ENCODE data around the gene ZNF2. TPM values are rescaled to one million over a fixed set of nuclear protein-coding genes. Genes with fewer than 3 reads are reported as not detected.
"Not testable (repeated sequence)": the region's sequence is repeated elsewhere in the genome, so short reads cannot be mapped to it uniquely, and the experiment has no call there.

ZNF2 gene
- total RNA-seq, 1 experiment from 2014 or later = 3.8 TPM

- H3K4me3 ChIP-seq (ENCODE audit: low read length) = no peak overlapping the region
- no peaks in the 10 kb centered on the region for H4K20me1 ChIP-seq (ENCODE audit: insufficient read depth, low read depth, low read length)
- no peaks in the 10 kb centered on the region for H3K4me1 ChIP-seq (ENCODE audit: low read length)
- H3K27ac ChIP-seq (ENCODE audit: low read length) = no peak overlapping the region
- no peak for DNase-seq
- no peak overlapping the region for H3K4me2 ChIP-seq (ENCODE audit: low read depth, low read length, poor library complexity, severe bottlenecking)
- no peaks in the 10 kb centered on the region for H3K79me2 ChIP-seq (ENCODE audit: low read length)
- H3K27me3 ChIP-seq (ENCODE audit: low read length) = no peaks in the 10 kb centered on the region
- H3K9me2 ChIP-seq (replicated peaks; ENCODE audit: insufficient read depth, low read length) = no peaks in the 10 kb centered on the region
- H2AFZ ChIP-seq (ENCODE audit: low read length) = no peak overlapping the region
- peaks cover 28% of the 10 kb centered on the region for H3K36me3 ChIP-seq (ENCODE audit: insufficient read depth, low read length)
- H3K9me3 ChIP-seq (ENCODE audit: low read length) = no peaks in the 10 kb centered on the region
- H3K9ac ChIP-seq (ENCODE audit: low read length) = no peak overlapping the region
Observed at GRCh38 chr2:95181774-95182173, 16.2 kb downstream of the ZNF2 start.

- H3K4me2 ChIP-seq (ENCODE audit: low read depth, low read length, poor library complexity, severe bottlenecking) = no peak overlapping the region
- H4K20me1 ChIP-seq (ENCODE audit: insufficient read depth, low read depth, low read length) = no peaks in the 10 kb centered on the region
- no peak overlapping the region for H3K27ac ChIP-seq (ENCODE audit: low read length)
- no peak overlapping the region for H3K9ac ChIP-seq (ENCODE audit: low read length)
- no peaks in the 10 kb centered on the region for H3K9me2 ChIP-seq (replicated peaks; ENCODE audit: insufficient read depth, low read length)
- no peak for DNase-seq
- H2AFZ ChIP-seq (ENCODE audit: low read length) = no peak overlapping the region
- H3K27me3 ChIP-seq (ENCODE audit: low read length) = no peaks in the 10 kb centered on the region
- peaks cover 25% of the 10 kb centered on the region for H3K36me3 ChIP-seq (ENCODE audit: insufficient read depth, low read length)
- H3K4me1 ChIP-seq (ENCODE audit: low read length) = no peaks in the 10 kb centered on the region
- H3K4me3 ChIP-seq (ENCODE audit: low read length) = no peak overlapping the region
- H3K9me3 ChIP-seq (ENCODE audit: low read length) = no peaks in the 10 kb centered on the region
- no peaks in the 10 kb centered on the region for H3K79me2 ChIP-seq (ENCODE audit: low read length)
Observed at GRCh38 chr2:95185197-95185596, 19.6 kb downstream of the ZNF2 start.

DNA sequence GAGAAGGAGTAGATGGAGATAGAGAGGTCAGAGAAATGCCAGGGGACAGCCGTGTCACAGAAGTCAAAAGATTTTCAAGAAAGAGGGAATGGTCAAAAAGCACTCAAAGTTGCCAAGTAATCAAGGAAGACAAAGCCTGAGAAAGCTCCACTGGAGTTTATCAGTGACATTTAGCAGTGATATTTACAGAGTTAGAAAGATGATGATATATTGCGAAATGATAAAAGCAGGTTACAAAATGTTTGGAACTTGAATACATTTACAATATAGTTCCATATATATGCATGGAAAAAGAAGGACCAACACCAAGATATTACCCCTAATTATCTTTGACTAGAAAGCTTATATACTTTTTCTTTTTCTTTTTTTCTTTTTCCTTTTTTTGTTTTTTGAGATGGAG, 20.4 kb downstream of the ZNF2 start:
- H3K9ac ChIP-seq (ENCODE audit: low read length) = no peak overlapping the region
- no peak overlapping the region for H3K27ac ChIP-seq (ENCODE audit: low read length)
- DNase-seq = no peak
- no peak overlapping the region for H2AFZ ChIP-seq (ENCODE audit: low read length)
- H3K79me2 ChIP-seq (ENCODE audit: low read length) = no peaks in the 10 kb centered on the region
- H3K4me1 ChIP-seq (ENCODE audit: low read length) = no peaks in the 10 kb centered on the region
- no peaks in the 10 kb centered on the region for H3K27me3 ChIP-seq (ENCODE audit: low read length)
- no peaks in the 10 kb centered on the region for H3K9me2 ChIP-seq (replicated peaks; ENCODE audit: insufficient read depth, low read length)
- H3K4me2 ChIP-seq (ENCODE audit: low read depth, low read length, poor library complexity, severe bottlenecking) = no peak overlapping the region
- peaks cover 17% of the 10 kb centered on the region for H3K36me3 ChIP-seq (ENCODE audit: insufficient read depth, low read length)
- H4K20me1 ChIP-seq (ENCODE audit: insufficient read depth, low read depth, low read length) = no peaks in the 10 kb centered on the region
- H3K9me3 ChIP-seq (ENCODE audit: low read length) = no peaks in the 10 kb centered on the region
- no peak overlapping the region for H3K4me3 ChIP-seq (ENCODE audit: low read length)

- H3K36me3 ChIP-seq (ENCODE audit: insufficient read depth, low read length); H3K9me2 ChIP-seq (replicated peaks; ENCODE audit: insufficient read depth, low read length); H3K27me3 ChIP-seq (ENCODE audit: low read length); H3K4me2 ChIP-seq (ENCODE audit: low read depth, low read length, poor library complexity, severe bottlenecking); H2AFZ ChIP-seq (ENCODE audit: low read length); H3K4me3 ChIP-seq (ENCODE audit: low read length); H3K9ac ChIP-seq (ENCODE audit: low read length); H3K27ac ChIP-seq (ENCODE audit: low read length); H3K4me1 ChIP-seq (ENCODE audit: low read length); H3K79me2 ChIP-seq (ENCODE audit: low read length); H4K20me1 ChIP-seq (ENCODE audit: insufficient read depth, low read depth, low read length); H3K9me3 ChIP-seq (ENCODE audit: low read length): not testable (repeated sequence)
- DNase-seq = peak; percentile 60
Observed at GRCh38 chr2:95192956-95193355, 27.3 kb downstream of the ZNF2 start.

GRCh38 chr2:95203911-95204310, 38.3 kb downstream of the ZNF2 start:
- no peaks in the 10 kb centered on the region for H3K36me3 ChIP-seq (ENCODE audit: insufficient read depth, low read length)
- no peak overlapping the region for H3K4me3 ChIP-seq (ENCODE audit: low read length)
- H2AFZ ChIP-seq (ENCODE audit: low read length) = no peak overlapping the region
- H4K20me1 ChIP-seq (ENCODE audit: insufficient read depth, low read depth, low read length) = no peaks in the 10 kb centered on the region
- no peaks in the 10 kb centered on the region for H3K27me3 ChIP-seq (ENCODE audit: low read length)
- H3K9ac ChIP-seq (ENCODE audit: low read length) = no peak overlapping the region
- H3K9me3 ChIP-seq (ENCODE audit: low read length) = no peaks in the 10 kb centered on the region
- H3K4me1 ChIP-seq (ENCODE audit: low read length) = peaks cover 14% of the 10 kb centered on the region
- H3K27ac ChIP-seq (ENCODE audit: low read length) = no peak overlapping the region
- no peaks in the 10 kb centered on the region for H3K79me2 ChIP-seq (ENCODE audit: low read length)
- no peak for DNase-seq
- H3K4me2 ChIP-seq (ENCODE audit: low read depth, low read length, poor library complexity, severe bottlenecking) = no peak overlapping the region
- H3K9me2 ChIP-seq (replicated peaks; ENCODE audit: insufficient read depth, low read length) = no peaks in the 10 kb centered on the region

GRCh38 chr2:95204396-95204795, 38.8 kb downstream of the ZNF2 start:
- Histone ChIP-seq H3K4me3 (ENCODE audit: low read length) (no peak overlapping the region), H3K36me3 (ENCODE audit: insufficient read depth, low read length) (no peaks in the 10 kb centered on the region), H4K20me1 (ENCODE audit: insufficient read depth, low read depth, low read length) (no peaks in the 10 kb centered on the region), H3K9me3 (ENCODE audit: low read length) (no peaks in the 10 kb centered on the region), H3K9ac (ENCODE audit: low read length) (no peak overlapping the region), H3K4me1 (ENCODE audit: low read length) (peaks cover 14% of the 10 kb centered on the region), H2AFZ (ENCODE audit: low read length) (no peak overlapping the region), H3K27ac (ENCODE audit: low read length) (no peak overlapping the region), H3K9me2 (replicated peaks; ENCODE audit: insufficient read depth, low read length) (no peaks in the 10 kb centered on the region), H3K79me2 (ENCODE audit: low read length) (no peaks in the 10 kb centered on the region), H3K4me2 (ENCODE audit: low read depth, low read length, poor library complexity, severe bottlenecking) (no peak overlapping the region), H3K27me3 (ENCODE audit: low read length) (no peaks in the 10 kb centered on the region)
- DNase-seq = no peak

- Histone ChIP-seq H3K9me3 (ENCODE audit: low read length) (peaks cover under 1% of the 10 kb centered on the region), H3K9ac (ENCODE audit: low read length) (no peak overlapping the region), H3K4me1 (ENCODE audit: low read length) (peaks cover 14% of the 10 kb centered on the region), H2AFZ (ENCODE audit: low read length) (no peak overlapping the region), H3K4me3 (ENCODE audit: low read length) (peak overlapping the region; percentile 69; the same call in 1 of the 2 replicates), H3K36me3 (ENCODE audit: insufficient read depth, low read length) (no peaks in the 10 kb centered on the region), H3K4me2 (ENCODE audit: low read depth, low read length, poor library complexity, severe bottlenecking) (peak overlapping the region; percentile 74), H3K27me3 (ENCODE audit: low read length) (no peaks in the 10 kb centered on the region), H3K9me2 (replicated peaks; ENCODE audit: insufficient read depth, low read length) (no peaks in the 10 kb centered on the region), H4K20me1 (ENCODE audit: insufficient read depth, low read depth, low read length) (no peaks in the 10 kb centered on the region), H3K27ac (ENCODE audit: low read length) (no peak overlapping the region), H3K79me2 (ENCODE audit: low read length) (no peaks in the 10 kb centered on the region)
- no peak for DNase-seq
Observed at GRCh38 chr2:95206096-95206495, 40.5 kb downstream of the ZNF2 start.

GRCh38 chr2:95207111-95207961, 41.7 kb downstream of the ZNF2 start, which contains the start of gene ZNF892:
Gene ZNF892 (plus strand): TSS chr2:95207521. CDS start chr2:95207816, 295 bp downstream.
- peak; percentile 89 for DNase-seq
- Histone ChIP-seq H3K9me2 (replicated peaks; ENCODE audit: insufficient read depth, low read length) (no peaks in the 10 kb centered on the region), H3K9ac (ENCODE audit: low read length) (peak within 1 kb of the TSS; percentile 68), H3K4me1 (ENCODE audit: low read length) (peaks cover 14% of the 10 kb centered on the region), H3K36me3 (ENCODE audit: insufficient read depth, low read length) (no peaks in the 10 kb centered on the region), H2AFZ (ENCODE audit: low read length) (peak within 1 kb of the TSS; percentile 79), H3K4me2 (ENCODE audit: low read depth, low read length, poor library complexity, severe bottlenecking) (peak within 1 kb of the TSS; percentile 74), H3K79me2 (ENCODE audit: low read length) (no peaks in the 10 kb centered on the region), H3K27me3 (ENCODE audit: low read length) (no peaks in the 10 kb centered on the region), H3K27ac (ENCODE audit: low read length) (no peak within 1 kb of the TSS), H3K9me3 (ENCODE audit: low read length) (peaks cover 5% of the 10 kb centered on the region), H3K4me3 (ENCODE audit: low read length) (peak within 1 kb of the TSS; percentile 69), H4K20me1 (ENCODE audit: insufficient read depth, low read depth, low read length) (no peaks in the 10 kb centered on the region)
